HepG2 (cell line): ENCODE data around the gene SMCO4. TPM values are rescaled to one million over a fixed set of nuclear protein-coding genes. Genes with fewer than 3 reads are reported as not detected.
"Not testable (repeated sequence)": the region's sequence is repeated elsewhere in the genome, so short reads cannot be mapped to it uniquely, and the experiment has no call there.

ENCODE experiments used
- ATAC-seq: fragments of 200-7000 bp; cut with Tn5 transposase; 3 replicates; pipeline ENCODE4 v1.9.1; 2020; ENCODE audit warnings: mild to moderate bottlenecking, moderate library complexity
- BruUV-seq: library from RNA; stranded (reverse); fragments of 400-500 nt; replicated peaks from 2 replicates; lab custom pipeline; 2021; lab: Mats Ljungman, UMichigan
- CTCF ChIA-PET: fragments of 300-600 bp; formaldehyde crosslinking; extraction: SDS; loops from one replicate; lab custom pipeline; 2021; ENCODE audit warnings: low total read pairs, inconsistent platforms, low intra/inter-chr PET ratio; lab: Yijun Ruan, JAX
- POLR2A ChIA-PET: fragments of 350-600 bp; sonication (Branson Sonifier 250); formaldehyde crosslinking; loops from one replicate; lab custom pipeline; 2020; ENCODE audit warnings: antibody characterized with exemption, inconsistent platforms; lab: Yijun Ruan, JAX
- DNase-seq: peaks from one replicate; pipeline ENCODE4 v3.0.0-alpha.2; 2015; ENCODE audit warnings: low spot score
- FAIRE-seq: peaks from 3 replicates; lab custom pipeline; 2011; peaks lifted over from hg19 to GRCh38; lab: Jason Lieb, UNC
- H2AFZ ChIP-seq: one replicate; pipeline ENCODE4 v1.6.1; 2011; ENCODE audit warnings: low read length, inconsistent platforms
- H3K27ac ChIP-seq: fragments of 300-600 bp; 3 replicates; pipeline ENCODE4 v1.8.0; 2011; ENCODE audit warnings: mixed run types, mild to moderate bottlenecking, mixed read lengths, low read length, inconsistent platforms; ENCODE audit not compliant: insufficient read depth; ENCODE audit errors: extremely low read length
- H3K27me3 ChIP-seq, 2 experiments: fragments of 200-600 bp in 1 of 2; 2 replicates in 1 of 2; 3 replicates in 1 of 2; pipeline versions ENCODE4 v1.6.0 to v1.8.0; 2011; ENCODE audit warnings: low read length in 2 of 2, mild to moderate bottlenecking in 2 of 2, moderate library complexity in 2 of 2, inconsistent platforms in 1 of 2; ENCODE audit not compliant: insufficient read depth in 2 of 2, control insufficient read depth in 1 of 2
- H3K36me3 ChIP-seq, 2 experiments: fragments of 200-600 bp in 1 of 2; replicated peaks in 1 of 2; 2 replicates in 1 of 2; 3 replicates in 1 of 2; pipeline versions ENCODE4 v1.5.1 to v1.8.0; 2011; ENCODE audit warnings: low read length in 2 of 2, inconsistent platforms in 1 of 2; ENCODE audit not compliant: insufficient read depth in 2 of 2, control insufficient read depth in 1 of 2
- H3K4me1 ChIP-seq: 2 replicates; pipeline ENCODE4 v1.5.1; 2012; ENCODE audit warnings: low read length, inconsistent platforms; ENCODE audit not compliant: insufficient read depth
- H3K4me2 ChIP-seq: 2 replicates; pipeline ENCODE4 v1.6.0; 2011; ENCODE audit warnings: low read depth, low read length, inconsistent platforms
- H3K4me3 ChIP-seq, 3 experiments: fragments of 200-600 bp in 1 of 3; sonication (generic), shearing (Covaris generic) in 1 of 3; replicated peaks in 1 of 3; 2 replicates each; pipeline ENCODE4 v1.5.1; 2011 to 2016; ENCODE audit warnings: low read length in 3 of 3, inconsistent platforms in 2 of 3, low read depth in 2 of 3, mild to moderate bottlenecking in 2 of 3, control low read depth in 1 of 3, mixed read lengths in 1 of 3; ENCODE audit not compliant: insufficient read depth in 1 of 3
- H3K79me2 ChIP-seq: one replicate; pipeline ENCODE4 v1.6.1; 2011; ENCODE audit warnings: low read length, inconsistent platforms; ENCODE audit not compliant: insufficient read depth
- H3K9ac ChIP-seq: 2 replicates; pipeline ENCODE4 v1.6.0; 2011; ENCODE audit warnings: mild to moderate bottlenecking, low read depth, low read length, inconsistent platforms; ENCODE audit not compliant: insufficient read depth
- H3K9me3 ChIP-seq: 2 replicates; pipeline ENCODE4 v1.5.1; 2012; ENCODE audit warnings: mild to moderate bottlenecking, low read length
- H4K20me1 ChIP-seq: 2 replicates; pipeline ENCODE4 v1.6.0; 2011; ENCODE audit warnings: inconsistent platforms, mild to moderate bottlenecking, low read length, moderate library complexity; ENCODE audit not compliant: insufficient read depth
- AKNA ChIP-seq: sonication (generic); formaldehyde crosslinking; IDR thresholded peaks from 2 replicates; pipeline ENCODE4 v1.4.0; 2020; ENCODE audit warnings: missing genetic modification reagents, borderline replicate concordance
- FIP1L1 ChIP-seq: fragments of 200-400 bp; formaldehyde crosslinking; IDR thresholded peaks from 2 replicates; pipeline ENCODE4 v1.6.1; 2018; ENCODE audit warnings: low read depth, mild to moderate bottlenecking, low read length, moderate library complexity, borderline replicate concordance; ENCODE audit not compliant: insufficient read depth
- NFE2L2 ChIP-seq: fragments of 150-350 bp; IDR thresholded peaks from 2 replicates; pipeline ENCODE4 v1.6.1; 2014; ENCODE audit warnings: low read length
- PAWR ChIP-seq: sonication (generic); formaldehyde crosslinking; IDR thresholded peaks from 2 replicates; pipeline ENCODE4 v1.4.0; 2020; ENCODE audit warnings: missing genetic modification reagents, mild to moderate bottlenecking, borderline replicate concordance
- RARA ChIP-seq: IDR thresholded peaks from 2 replicates; pipeline ENCODE4 v1.6.1; 2016; ENCODE audit warnings: missing genetic modification reagents, missing compliant biosample characterization
- RBFOX2 ChIP-seq: fragments of 200-400 bp; formaldehyde crosslinking; IDR thresholded peaks from 2 replicates; pipeline ENCODE4 v1.6.1; 2017; ENCODE audit warnings: low read depth, mild to moderate bottlenecking, low read length
- RFXAP ChIP-seq: sonication (generic); formaldehyde crosslinking; IDR thresholded peaks from 2 replicates; pipeline ENCODE4 v1.4.0; 2020; ENCODE audit warnings: missing genetic modification reagents, borderline replicate concordance
- TIGD3 ChIP-seq: sonication (generic); formaldehyde crosslinking; IDR thresholded peaks from 2 replicates; pipeline ENCODE4 v1.5.1; 2020; ENCODE audit warnings: mild to moderate bottlenecking, missing genetic modification reagents, borderline replicate concordance
- TOE1 ChIP-seq: sonication (generic); formaldehyde crosslinking; IDR thresholded peaks from 2 replicates; pipeline ENCODE4 v1.4.0; 2020; ENCODE audit warnings: mild to moderate bottlenecking, missing genetic modification reagents
- ZNF552 ChIP-seq: sonication (generic); formaldehyde crosslinking; IDR thresholded peaks from 2 replicates; pipeline ENCODE4 v1.9.0; 2022; ENCODE audit warnings: missing genetic modification reagents, mild to moderate bottlenecking, borderline replicate concordance
- ZNF607 ChIP-seq: sonication (generic); formaldehyde crosslinking; IDR thresholded peaks from 2 replicates; pipeline ENCODE4 v1.5.1; 2020; ENCODE audit warnings: missing genetic modification reagents, mild to moderate bottlenecking, borderline replicate concordance
- WGBS: methylation state at CpG from one replicate; pipeline ENCODE4 v1.1.6; 2017; ENCODE audit warnings: low lambda C conversion rate; 5-methylcytosine and 5-hydroxymethylcytosine counted together
- in situ Hi-C: cut with HindIII; loops from 2 replicates; pipeline ENCODE4 v1.10.0; 2017; ENCODE audit warnings: low pct_unique_long_range_greater_than_20kb; ENCODE audit not compliant: extremely low pct_ligation_motif_present
- intact Hi-C: fragments of 100-400 bp; cut with micrococcal nuclease; formaldehyde crosslinking; loops from one replicate; pipeline ENCODE4 v1.10.0; 2022; ENCODE audit not compliant: unreplicated experiment
- polyA plus RNA-seq, 8 experiments: library from polyadenylated mRNA; depleted of rRNA in 3 of 8; stranded (reverse) in 7 of 8; unstranded in 1 of 8; fragments of >200 nt; fragmentation: Illumina TruSeq in 4 of 8; extraction: Trizol in 4 of 8; gene quantifications; 2 replicates each; pipeline versions ENCODE4 v1.2.1 to v1.2.3, GENCODE V29; 2011 to 2016; ENCODE audit warnings: low read depth in 4 of 8, missing spikeins in 1 of 8, mixed read lengths in 1 of 8; ENCODE audit not compliant: insufficient read depth in 1 of 8
- total RNA-seq, 5 experiments: library from RNA; depleted of rRNA; stranded (reverse); fragments of >200 nt; fragmentation: Illumina TruSeq; extraction: Trizol; gene quantifications; 2 replicates each; pipeline ENCODE4 v1.2.3, GENCODE V29; 2016; ENCODE audit warnings: low read depth in 1 of 5
- TF ChIP-seq, protein P1 (sequence below): sonication (generic); formaldehyde crosslinking; IDR thresholded peaks from 2 replicates; pipeline ENCODE4 v1.4.0; 2020; ENCODE audit warnings: missing genetic modification reagents

SMCO4 gene
- total and polyA plus RNA-seq, 2 of the 13 experiments (the other 11 are each of a cell fraction or from before 2014, with no cell fraction given), result 10.6 to 28.5 TPM

- not testable (repeated sequence) for H3K4me2 ChIP-seq, ATAC-seq
Measured at GRCh38 chr11:93463666-93464065, 79.5 kb downstream of the SMCO4 start.

GRCh38 chr11:93458286-93458685, 84.9 kb downstream of the SMCO4 start:
- no peaks in the 10 kb centered on the region for H4K20me1 ChIP-seq
- ATAC-seq (no peak), FAIRE-seq (no peak), DNase-seq (no peak)
- ChIA-PET CTCF (no interaction called here), POLR2A (no interaction called here)
- H3K4me1 ChIP-seq, result no peaks in the 10 kb centered on the region
- H3K27ac ChIP-seq, result no peak overlapping the region
- BruUV-seq, result no TSS peak
- H3K36me3 ChIP-seq, result no peaks in the 10 kb centered on the region
- 60% methylated on average over 4 of the region's 9 CpGs for WGBS
- H2AFZ ChIP-seq, result no peak overlapping the region
- no peaks in the 10 kb centered on the region for H3K79me2 ChIP-seq
- no peak overlapping the region for H3K4me2 ChIP-seq
- intact Hi-C loops (no loop called here), in situ Hi-C loops (no loop called here)
- no peak overlapping the region for H3K9ac ChIP-seq
- no peak overlapping the region for H3K4me3 ChIP-seq
- H3K27me3 ChIP-seq, result no peaks in the 10 kb centered on the region
- H3K9me3 ChIP-seq, result no peaks in the 10 kb centered on the region
- TF ChIP-seq TOE1 (CRISPR knock-in tag) (no peak), ZNF607 (no peak), AKNA (no peak), RBFOX2 (no peak), TIGD3 (CRISPR knock-in tag) (no peak), RARA (CRISPR knock-in tag) (no peak), FIP1L1 (no peak), PAWR (no peak), RFXAP (CRISPR knock-in tag) (no peak), NFE2L2 (no peak), ZNF552 (CRISPR knock-in tag) (no peak)
- TF ChIP-seq, protein P1, sequence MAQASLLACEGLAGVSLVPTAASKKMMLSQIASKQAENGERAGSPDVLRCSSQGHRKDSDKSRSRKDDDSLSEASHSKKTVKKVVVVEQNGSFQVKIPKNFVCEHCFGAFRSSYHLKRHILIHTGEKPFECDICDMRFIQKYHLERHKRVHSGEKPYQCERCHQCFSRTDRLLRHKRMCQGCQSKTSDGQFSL (CRISPR knock-in tag), result no peak

More at GRCh38 chr11:93463666-93464065, 79.5 kb downstream of the SMCO4 start:
- H3K4me3 ChIP-seq, H3K36me3 ChIP-seq, in situ Hi-C loops, H3K79me2 ChIP-seq, CTCF ChIA-PET, POLR2A ChIA-PET, H3K27ac ChIP-seq, H3K4me1 ChIP-seq, H3K27me3 ChIP-seq, FAIRE-seq, H3K9ac ChIP-seq, DNase-seq, intact Hi-C loops, H2AFZ ChIP-seq, BruUV-seq, H3K9me3 ChIP-seq, H4K20me1 ChIP-seq: not testable (repeated sequence)
- 51% methylated on average over 4 of the region's 4 CpGs for WGBS
